NT2/D1 (cell line): ENCODE results near the gene TMEM176B.
"Not testable (repeated sequence)": the region's sequence is repeated elsewhere in the genome, so short reads cannot be mapped to it uniquely, and the experiment has no call there.

Source experiments
- DNase-seq: peaks from one replicate; pipeline ENCODE4 v3.0.0-alpha.2; 2011; ENCODE audit warnings: low read depth, low spot score
- H3K27me3 ChIP-seq: 2 replicates; pipeline ENCODE4 v1.6.0; 2011; ENCODE audit warnings: mild to moderate bottlenecking; ENCODE audit not compliant: insufficient read length, insufficient read depth
- H3K36me3 ChIP-seq: 2 replicates; pipeline ENCODE4 v1.6.1; 2011; ENCODE audit warnings: mild to moderate bottlenecking, low read length, mixed read lengths; ENCODE audit not compliant: insufficient read depth, insufficient read length
- H3K4me1 ChIP-seq: 2 replicates; pipeline ENCODE4 v1.5.1; 2011; ENCODE audit not compliant: insufficient read depth, insufficient read length
- H3K4me3 ChIP-seq: 2 replicates; pipeline ENCODE4 v1.5.1; 2011; ENCODE audit warnings: low read depth; ENCODE audit not compliant: insufficient read length
- H3K9ac ChIP-seq: 2 replicates; pipeline ENCODE4 v1.6.0; 2011; ENCODE audit warnings: low read depth; ENCODE audit not compliant: insufficient read length
- H3K9me3 ChIP-seq: 2 replicates; pipeline ENCODE4 v1.5.1; 2011; ENCODE audit warnings: mild to moderate bottlenecking, low read length; ENCODE audit not compliant: insufficient read depth
- SUZ12 ChIP-seq: IDR thresholded peaks from 2 replicates; pipeline ENCODE4 v1.6.1; 2011; ENCODE audit not compliant: insufficient read length, insufficient read depth; ENCODE audit errors: extremely low read depth
- YY1 ChIP-seq: IDR thresholded peaks from 2 replicates; pipeline ENCODE4 v1.6.1; 2011; ENCODE audit not compliant: insufficient read length, insufficient read depth
- ZNF274 ChIP-seq: IDR thresholded peaks from 2 replicates; pipeline ENCODE4 v1.6.1; 2011; ENCODE audit warnings: mild to moderate bottlenecking, low read depth, low read length

The TMEM176B gene

GRCh38 chr7:150784954-150785353 lies 15.2 kb downstream of the TMEM176B start:
- no peak for DNase-seq

GRCh38 chr7:150784120-150784736 lies 15.9 kb downstream of the TMEM176B start:
- H3K4me1 ChIP-seq = no peaks in the 10 kb centered on the region
- no peaks in the 10 kb centered on the region for H3K27me3 ChIP-seq
- H3K4me3 ChIP-seq = no peak overlapping the region
- no peak for DNase-seq
- H3K9me3 ChIP-seq = no peaks in the 10 kb centered on the region
- TF ChIP-seq ZNF274 = no peak
- TF ChIP-seq YY1 = no peak
- H3K36me3 ChIP-seq = no peaks in the 10 kb centered on the region
- no peak overlapping the region for H3K9ac ChIP-seq

More at GRCh38 chr7:150784954-150785353, 15.2 kb downstream of the TMEM176B start:
- Histone ChIP-seq H3K4me1 (peaks cover 1% of the 10 kb centered on the region), H3K36me3 (no peaks in the 10 kb centered on the region), H3K9me3 (no peaks in the 10 kb centered on the region), H3K4me3 (no peak overlapping the region), H3K27me3 (no peaks in the 10 kb centered on the region), H3K9ac (peak overlapping the region; percentile 4)
- TF ChIP-seq YY1 (no peak), ZNF274 (no peak), SUZ12 (no peak)

GRCh38 chr7:150781961-150782360 lies 18.2 kb downstream of the TMEM176B start:
- H3K27me3 ChIP-seq = no peaks in the 10 kb centered on the region

GRCh38 chr7:150781103-150781502 lies 19.1 kb downstream of the TMEM176B start:
- H3K9ac ChIP-seq = no peak overlapping the region
- H3K27me3 ChIP-seq = no peaks in the 10 kb centered on the region
- no peak for DNase-seq
- no peak overlapping the region for H3K4me3 ChIP-seq
- no peaks in the 10 kb centered on the region for H3K36me3 ChIP-seq
- TF ChIP-seq YY1 (no peak), ZNF274 (no peak), SUZ12 (no peak)
- H3K4me1 ChIP-seq = no peaks in the 10 kb centered on the region
- H3K9me3 ChIP-seq = no peaks in the 10 kb centered on the region

More at GRCh38 chr7:150781961-150782360, 18.2 kb downstream of the TMEM176B start:
- Histone ChIP-seq H3K4me3 (no peak overlapping the region), H3K9me3 (no peaks in the 10 kb centered on the region), H3K9ac (no peak overlapping the region), H3K36me3 (no peaks in the 10 kb centered on the region), H3K4me1 (no peaks in the 10 kb centered on the region)
- TF ChIP-seq ZNF274 = no peak
- no peak for TF ChIP-seq SUZ12
- TF ChIP-seq YY1 = no peak
- DNase-seq = no peak

- no peak for DNase-seq
Observed at GRCh38 chr7:150780292-150780691, 19.9 kb downstream of the TMEM176B start.

GRCh38 chr7:150778738-150779301 lies 21.3 kb downstream of the TMEM176B start:
- no peaks in the 10 kb centered on the region for H3K4me1 ChIP-seq
- H3K4me3 ChIP-seq = no peak overlapping the region
- H3K36me3 ChIP-seq = no peaks in the 10 kb centered on the region
- DNase-seq = peak; percentile 64
- no peak for TF ChIP-seq SUZ12
- no peak for TF ChIP-seq YY1
- TF ChIP-seq ZNF274 = no peak
- H3K27me3 ChIP-seq = no peaks in the 10 kb centered on the region
- H3K9me3 ChIP-seq = no peaks in the 10 kb centered on the region
- no peak overlapping the region for H3K9ac ChIP-seq

More at GRCh38 chr7:150780292-150780691, 19.9 kb downstream of the TMEM176B start:
- Histone ChIP-seq H3K4me1 (no peaks in the 10 kb centered on the region), H3K9ac (no peak overlapping the region), H3K4me3 (no peak overlapping the region), H3K9me3 (no peaks in the 10 kb centered on the region), H3K36me3 (no peaks in the 10 kb centered on the region), H3K27me3 (no peaks in the 10 kb centered on the region)
- no peak for TF ChIP-seq ZNF274

GRCh38 chr7:150778014-150778737 lies 22.0 kb downstream of the TMEM176B start:
- H3K27me3 ChIP-seq = no peaks in the 10 kb centered on the region
- no peak overlapping the region for H3K4me3 ChIP-seq
- no peaks in the 10 kb centered on the region for H3K9me3 ChIP-seq
- H3K4me1 ChIP-seq = no peaks in the 10 kb centered on the region
- H3K36me3 ChIP-seq = no peaks in the 10 kb centered on the region
- DNase-seq = no peak
- no peak overlapping the region for H3K9ac ChIP-seq
- no peak for TF ChIP-seq ZNF274
- no peak for TF ChIP-seq YY1
- no peak for TF ChIP-seq SUZ12

GRCh38 chr7:150774131-150774530 lies 26.0 kb downstream of the TMEM176B start:
- H3K9me3 ChIP-seq, H3K4me1 ChIP-seq, DNase-seq, H3K27me3 ChIP-seq, H3K4me3 ChIP-seq, H3K9ac ChIP-seq, H3K36me3 ChIP-seq: not testable (repeated sequence)
